DOHH2 (cell line): ENCODE results near the gene ABHD12.

Experiments used
- CTCF ChIP-seq: fragments of 200-600 bp; sonication (generic); IDR thresholded peaks from one replicate; pipeline ENCODE4 v1.5.1; 2014; ENCODE audit warnings: antibody characterized with exemption, mild to moderate bottlenecking, low read depth, low read length; ENCODE audit not compliant: poor library complexity, severe bottlenecking
- EZH2phosphoT487 ChIP-seq: fragments of 200-600 bp; sonication (generic); IDR thresholded peaks from 2 replicates; pipeline ENCODE4 v1.6.1; 2017; ENCODE audit warnings: borderline replicate concordance, mild to moderate bottlenecking, antibody characterized with exemption, low read length, moderate library complexity, mixed read lengths

DNA sequence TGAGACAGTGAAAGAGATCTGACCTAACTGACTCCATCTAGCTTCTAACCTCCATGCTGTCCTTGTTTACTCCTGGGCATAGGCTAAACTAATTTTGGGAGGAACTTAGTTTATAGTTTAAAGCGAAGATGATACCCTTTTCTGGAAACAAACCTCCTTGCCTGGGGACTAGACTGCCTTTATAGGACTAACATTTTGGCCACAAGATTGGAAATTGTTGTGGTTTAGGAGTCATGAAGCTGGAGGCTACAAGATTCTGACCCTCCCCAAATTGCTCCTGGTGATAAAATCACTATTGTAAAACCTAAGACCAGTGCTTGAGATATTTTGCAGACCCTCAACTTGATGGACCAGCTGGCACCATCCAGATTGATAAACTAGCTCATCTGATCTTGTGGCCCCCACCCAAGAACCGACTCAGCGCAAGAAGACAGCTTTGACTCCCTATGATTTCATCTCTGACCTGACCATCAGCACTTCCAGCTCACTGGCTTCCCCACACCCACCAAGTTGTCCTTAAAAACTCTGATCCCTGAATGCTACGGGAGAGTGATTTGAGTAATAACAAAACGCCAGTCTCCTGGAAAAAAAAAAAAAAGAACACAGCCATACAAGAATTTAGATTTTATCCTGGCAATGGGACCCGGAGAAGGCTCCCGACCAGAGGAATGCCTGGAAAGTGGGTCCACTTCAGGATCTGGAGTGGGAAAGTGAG lies 63.0 kb downstream of the ABHD12 start:
- TF ChIP-seq CTCF (no peak), EZH2phosphoT487 (no peak)
